ENCODE data around the gene PAGE4. TPM values are rescaled to one million over a fixed set of nuclear protein-coding genes. Genes with fewer than 3 reads are reported as not detected.

The PAGE4 gene
- total and polyA plus RNA-seq, 2 of the 13 experiments (the other 11 are each of a cell fraction or from before 2014, with no cell fraction given): 1.1 TPM; not detected in 1

GRCh38 chrX:49877397-49878101, 48.4 kb downstream of the PAGE4 start (continued):
- TF ChIP-seq ARID5B (CRISPR knock-in tag; IDR thresholded peaks at IDR 0.05) (peak; percentile 79), HHEX (CRISPR knock-in tag; IDR thresholded peaks at IDR 0.05) (0 out of 2 replicates have a peak, but pooled peaks have one; percentile 20), ZNF878 (CRISPR knock-in tag; IDR thresholded peaks at IDR 0.05) (0 out of 2 replicates have a peak, but pooled peaks have one; percentile 27), FOSL2 (CRISPR knock-in tag; IDR thresholded peaks at IDR 0.05) (peak; percentile 70), SKIL (CRISPR knock-in tag; IDR thresholded peaks at IDR 0.05; ENCODE audit: borderline replicate concordance) (peak; percentile 73), DMTF1 (CRISPR knock-in tag; IDR thresholded peaks at IDR 0.05) (no peak), SOX13 (IDR thresholded peaks at IDR 0.05) (0 out of 2 replicates have a peak, but pooled peaks have one; percentile 12), SOX13 (CRISPR knock-in tag; conservative IDR thresholded peaks at IDR 0.05 in 1 of 2, IDR thresholded peaks at IDR 0.05 in 1 of 2) (peak in 1 of 2 experiments; percentile 79; a peak in 2 of 4 replicates), MED1 (CRISPR knock-in tag; IDR thresholded peaks at IDR 0.05) (peak; percentile 95), PCBP2 (optimal IDR thresholded peaks at IDR 0.05; ENCODE audit: low read depth, low read length, poor library complexity, severe bottlenecking) (no peak), RNF2 (conservative IDR thresholded peaks at IDR 0.05; ENCODE audit: low read depth) (no peak), PAX8 (CRISPR knock-in tag; IDR thresholded peaks at IDR 0.05; ENCODE audit: borderline replicate concordance) (no peak), DZIP1 (CRISPR knock-in tag; IDR thresholded peaks at IDR 0.05) (no peak), CBX5 (CRISPR knock-in tag; IDR thresholded peaks at IDR 0.05; ENCODE audit: borderline replicate concordance) (no peak), SOX5 (CRISPR knock-in tag; IDR thresholded peaks at IDR 0.05; ENCODE audit: borderline replicate concordance) (peak; percentile 69; the same call in 1 of the 2 replicates), ZBTB37 (CRISPR knock-in tag; IDR thresholded peaks at IDR 0.05) (no peak)
